Testis (tissue), 3 donors: ENCODE data around the gene HMCES. TPM values are rescaled to one million over a fixed set of nuclear protein-coding genes. Genes with fewer than 3 reads are reported as not detected.
"Not testable (repeated sequence)": the region's sequence is repeated elsewhere in the genome, so short reads cannot be mapped to it uniquely, and the experiment has no call there.

Experiments
- DNase-seq: peaks from one replicate; pipeline ENCODE4 v3.0.0-alpha.2; 2019
- H3K27ac ChIP-seq, 2 donors: fragments of 200-600 bp; sonication (generic); one replicate each; pipeline ENCODE4 v1.5.1; 2019
- H3K27me3 ChIP-seq: fragments of 200-600 bp; sonication (generic); one replicate; pipeline ENCODE4 v1.5.1; 2019
- H3K36me3 ChIP-seq: fragments of 200-600 bp; sonication (generic); one replicate; pipeline ENCODE4 v1.5.1; 2017; ENCODE audit warnings: low read depth; ENCODE audit errors: missing control alignments
- H3K4me1 ChIP-seq: fragments of 200-600 bp; sonication (generic); one replicate; pipeline ENCODE4 v1.5.1; 2019
- H3K4me3 ChIP-seq, 2 donors: fragments of 200-600 bp; sonication (generic); one replicate each; pipeline ENCODE4 v1.5.1; 2017 to 2019
- H3K9me3 ChIP-seq: fragments of 200-600 bp; sonication (generic); one replicate; pipeline ENCODE4 v1.5.1; 2017
- POLR2A ChIP-seq: fragments of 450-650 bp; IDR thresholded peaks from one replicate; pipeline ENCODE4 v1.6.1; 2017; ENCODE audit warnings: antibody characterized with exemption, mild to moderate bottlenecking, moderate library complexity
- WGBS, 2 donors: methylation state at CpG; one replicate each; pipeline ENCODE4 v1.1.5; 2018; 5-methylcytosine and 5-hydroxymethylcytosine counted together
- intact Hi-C: fragments of 100-400 bp; cut with DNase I; formaldehyde crosslinking; loops from one replicate; pipeline ENCODE4 v1.15.1; 2023; ENCODE audit warnings: low total_unique reads
- polyA plus RNA-seq: library from polyadenylated mRNA; stranded (reverse); fragments of 350-450 nt; fragmentation: Illumina TruSeq; extraction: RNeasy Lipid Tissue Mini Kit (QIAGEN cat#74804); gene quantifications from one replicate; pipeline ENCODE4 v1.2.3, GENCODE V29; 2014; ENCODE audit warnings: low read depth, low replicate concordance; ENCODE audit not compliant: insufficient read depth
- total RNA-seq, 2 donors: library from RNA; depleted of rRNA; stranded (reverse); fragments of >200 nt; gene quantifications; one replicate each; pipeline ENCODE4 v1.2.3, GENCODE V29; 2016
- TF ChIP-seq, protein P1 (sequence below), 3 experiments: fragments of 450-650 bp in 2 of 3; fragments of 200-600 bp in 1 of 3; sonication (generic) in 1 of 3; IDR thresholded peaks; one replicate each; pipeline ENCODE4 v1.5.1; 2016 to 2019; ENCODE audit warnings: antibody characterized with exemption in 3 of 3, mild to moderate bottlenecking in 2 of 3, moderate library complexity in 1 of 3

HMCES gene
- total and polyA plus RNA-seq, 3 donors from 2014 or later, result 37.8 to 81.5 (median 41.6) TPM

DNA sequence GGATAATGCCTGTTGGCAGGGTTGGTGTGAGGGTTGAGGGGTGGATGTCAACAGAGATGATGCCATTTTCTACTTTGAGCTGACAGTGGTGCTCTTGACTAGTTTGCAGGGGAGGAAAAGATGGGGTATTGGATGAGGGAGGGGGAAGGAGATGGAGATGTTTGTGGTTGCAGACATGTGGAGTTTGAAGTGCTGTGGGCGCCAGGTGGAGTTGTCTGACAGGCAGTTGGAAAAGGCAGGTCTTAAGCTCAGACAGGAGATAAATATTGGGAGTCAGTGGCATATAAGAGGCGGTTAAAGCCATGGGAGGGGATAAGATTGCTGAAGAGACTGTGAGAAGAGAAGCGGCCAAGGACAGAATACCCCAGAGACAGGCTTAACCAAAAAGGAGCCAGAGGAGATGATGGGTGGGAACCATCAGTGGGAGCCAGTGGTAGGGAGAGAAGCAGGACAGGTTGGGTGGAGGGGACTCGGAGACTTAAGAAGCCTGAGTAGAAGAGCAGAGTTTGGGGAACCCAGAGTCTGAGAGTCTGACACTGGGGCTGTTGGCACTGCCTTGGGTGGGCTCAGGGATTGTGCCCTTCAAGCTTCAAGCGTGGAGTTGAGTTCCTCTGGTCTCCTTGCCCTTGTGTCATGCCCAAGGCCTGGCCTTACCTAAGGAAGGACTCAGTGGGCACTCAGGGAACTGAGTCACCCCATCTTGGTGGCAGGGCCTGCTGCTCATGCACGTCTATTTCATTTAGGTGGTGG is 15.3 kb upstream of the HMCES start:
- H3K4me1 ChIP-seq, result no peaks in the 10 kb centered on the region
- DNase-seq, result no peak
- H3K27ac ChIP-seq, result no peak overlapping the region
- intact Hi-C loops, result no loop called here
- H3K36me3 ChIP-seq, result no peaks in the 10 kb centered on the region
- 91 to 96% methylated on average over 6 of the region's 6 CpGs for WGBS, 2 donors
- no peak overlapping the region for H3K4me3 ChIP-seq
- H3K9me3 ChIP-seq, result no peaks in the 10 kb centered on the region
- TF ChIP-seq, protein P1, sequence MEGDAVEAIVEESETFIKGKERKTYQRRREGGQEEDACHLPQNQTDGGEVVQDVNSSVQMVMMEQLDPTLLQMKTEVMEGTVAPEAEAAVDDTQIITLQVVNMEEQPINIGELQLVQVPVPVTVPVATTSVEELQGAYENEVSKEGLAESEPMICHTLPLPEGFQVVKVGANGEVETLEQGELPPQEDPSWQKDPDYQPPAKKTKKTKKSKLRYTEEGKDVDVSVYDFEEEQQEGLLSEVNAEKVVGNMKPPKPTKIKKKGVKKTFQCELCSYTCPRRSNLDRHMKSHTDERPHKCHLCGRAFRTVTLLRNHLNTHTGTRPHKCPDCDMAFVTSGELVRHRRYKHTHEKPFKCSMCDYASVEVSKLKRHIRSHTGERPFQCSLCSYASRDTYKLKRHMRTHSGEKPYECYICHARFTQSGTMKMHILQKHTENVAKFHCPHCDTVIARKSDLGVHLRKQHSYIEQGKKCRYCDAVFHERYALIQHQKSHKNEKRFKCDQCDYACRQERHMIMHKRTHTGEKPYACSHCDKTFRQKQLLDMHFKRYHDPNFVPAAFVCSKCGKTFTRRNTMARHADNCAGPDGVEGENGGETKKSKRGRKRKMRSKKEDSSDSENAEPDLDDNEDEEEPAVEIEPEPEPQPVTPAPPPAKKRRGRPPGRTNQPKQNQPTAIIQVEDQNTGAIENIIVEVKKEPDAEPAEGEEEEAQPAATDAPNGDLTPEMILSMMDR (IDR thresholded peaks at IDR 0.05), result no peak
- no peak for TF ChIP-seq POLR2A
- H3K27me3 ChIP-seq, result no peaks in the 10 kb centered on the region

DNA sequence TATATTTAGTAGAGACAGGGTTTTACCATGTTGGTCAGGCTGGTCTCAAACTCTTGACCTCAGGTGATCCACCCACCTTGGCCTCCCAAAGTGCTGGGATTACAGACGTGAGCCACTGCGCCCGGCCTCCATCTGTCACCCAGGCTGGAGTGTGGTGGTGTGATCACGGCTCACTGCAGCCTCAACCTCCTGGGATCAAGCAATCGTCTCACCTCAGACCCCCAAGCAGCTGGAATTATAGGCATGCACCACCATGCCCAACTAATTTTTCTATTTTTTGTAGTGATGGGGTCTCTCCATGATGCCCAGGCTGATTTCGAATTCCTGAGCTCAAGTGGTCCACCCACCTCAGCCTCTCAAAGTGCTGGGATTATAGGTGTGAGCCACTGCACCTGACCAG is 13.7 kb upstream of the HMCES start:
- 92 to 94% methylated on average over 6 of the region's 6 CpGs for WGBS, 2 donors
- H3K27ac ChIP-seq, intact Hi-C loops: not testable (repeated sequence)

DNA sequence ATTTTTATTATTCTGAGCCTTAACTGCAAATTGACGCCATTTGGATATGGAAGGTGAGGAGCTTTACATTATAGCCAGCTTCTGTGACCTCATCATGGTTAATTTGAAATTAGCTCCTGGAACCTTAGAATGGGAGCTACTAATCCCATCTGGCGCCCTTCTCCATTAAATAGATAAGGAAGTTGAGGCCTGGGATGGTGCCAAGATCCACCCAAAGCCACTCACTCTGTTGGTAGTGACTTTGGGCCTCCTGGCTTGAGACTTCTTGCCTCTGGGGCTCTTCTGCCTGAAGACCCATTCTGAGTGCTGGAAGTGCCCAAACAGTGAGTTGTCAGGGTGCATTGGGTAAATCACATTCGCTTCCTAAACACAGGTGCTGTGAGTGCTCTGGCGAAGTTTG is 12.0 kb upstream of the HMCES start:
- intact Hi-C loops, result no loop called here
- no peak overlapping the region for H3K27ac ChIP-seq
- H3K9me3 ChIP-seq, result no peaks in the 10 kb centered on the region
- TF ChIP-seq, protein P1 (IDR thresholded peaks at IDR 0.05), result no peak
- no peak for TF ChIP-seq POLR2A
- H3K36me3 ChIP-seq, result no peaks in the 10 kb centered on the region
- no peaks in the 10 kb centered on the region for H3K4me1 ChIP-seq
- DNase-seq, result no peak
- H3K4me3 ChIP-seq, result no peak overlapping the region
- 88 to 96% methylated on average over 4 of the region's 4 CpGs for WGBS, 2 donors
- no peaks in the 10 kb centered on the region for H3K27me3 ChIP-seq

More for the DNA sequence above, 13.7 kb upstream of the HMCES start:
- not testable (repeated sequence) for H3K27me3 ChIP-seq, H3K4me3 ChIP-seq, H3K9me3 ChIP-seq, H3K4me1 ChIP-seq, H3K36me3 ChIP-seq, DNase-seq

DNA sequence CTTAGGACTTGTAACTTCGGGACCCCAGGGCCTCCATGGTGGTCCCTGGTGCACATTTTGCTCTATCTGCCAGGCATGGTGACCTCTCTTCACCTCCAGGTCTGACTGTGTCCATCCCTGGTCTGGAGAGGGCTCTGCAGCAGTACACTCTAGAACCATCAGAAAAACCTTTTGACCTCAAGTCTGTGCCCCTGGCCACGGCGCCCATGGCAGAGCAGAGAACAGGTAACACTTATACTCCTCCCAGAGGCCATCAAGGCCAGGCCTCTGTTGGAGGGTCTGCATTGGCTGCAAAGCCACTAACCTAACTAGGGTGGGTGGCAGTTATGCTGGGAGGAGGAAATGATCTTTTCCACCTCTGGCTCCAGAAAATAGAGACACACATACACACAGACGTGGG is 10.3 kb upstream of the HMCES start:
- H3K36me3 ChIP-seq, result no peaks in the 10 kb centered on the region
- H3K4me3 ChIP-seq, result no peak overlapping the region
- TF ChIP-seq POLR2A, result no peak
- TF ChIP-seq, protein P1 (IDR thresholded peaks at IDR 0.05), result no peak
- intact Hi-C loops, result no loop called here
- 83 to 96% methylated on average over 2 to 4 of the region's 4 CpGs for WGBS, 2 donors
- H3K27ac ChIP-seq, result no peak overlapping the region
- no peak for DNase-seq
- no peaks in the 10 kb centered on the region for H3K27me3 ChIP-seq
- H3K4me1 ChIP-seq, result no peaks in the 10 kb centered on the region
- H3K9me3 ChIP-seq, result no peaks in the 10 kb centered on the region

DNA sequence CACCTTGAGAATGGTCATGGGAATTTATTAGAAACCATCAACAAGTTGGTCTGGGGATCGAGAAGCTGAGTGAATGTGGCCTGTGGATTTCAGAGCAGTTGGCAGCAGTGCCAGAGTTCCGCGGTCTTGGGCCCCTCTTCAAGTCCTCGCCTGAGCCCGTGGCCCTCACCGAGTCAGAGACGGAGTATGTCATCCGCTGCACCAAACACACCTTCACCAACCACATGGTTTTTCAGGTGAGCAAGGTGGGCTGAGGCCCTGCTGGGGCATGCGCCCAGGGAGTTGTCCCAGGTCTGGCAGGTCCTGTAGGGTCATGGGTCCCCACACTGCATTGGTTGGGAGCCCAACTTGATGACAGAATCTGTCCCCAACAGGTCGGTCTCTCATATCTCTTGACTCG is 7.0 kb upstream of the HMCES start:
- no peaks in the 10 kb centered on the region for H3K36me3 ChIP-seq
- TF ChIP-seq, protein P1 (IDR thresholded peaks at IDR 0.05), result no peak
- no peak for TF ChIP-seq POLR2A

More for the DNA sequence above, 7.0 kb upstream of the HMCES start:
- Histone ChIP-seq H3K9me3 (no peaks in the 10 kb centered on the region), H3K27ac (no peak overlapping the region), H3K4me3 (no peak overlapping the region), H3K27me3 (no peaks in the 10 kb centered on the region), H3K4me1 (no peaks in the 10 kb centered on the region)
- intact Hi-C loops, result no loop called here
- no peak for DNase-seq
- WGBS, 2 donors, result 91 to 96% methylated on average over 8 to 11 of the region's 11 CpGs
